KMS-11 (cell line): ENCODE data around the gene PAAF1.

Experiments used
- H2AFZ ChIP-seq: fragments of 200-600 bp; sonication (generic); 2 replicates; pipeline ENCODE4 v1.6.1; 2016; ENCODE audit warnings: antibody characterized with exemption, mixed run types, low read depth
- H3K27ac ChIP-seq: fragments of 200-600 bp; sonication (generic); 2 replicates; pipeline ENCODE4 v1.6.1; 2016; ENCODE audit warnings: mild to moderate bottlenecking, mixed run types
- H3K27me3 ChIP-seq: fragments of 200-600 bp; sonication (generic); 2 replicates; pipeline ENCODE4 v1.6.1; 2017; ENCODE audit warnings: mild to moderate bottlenecking, low read depth, mixed run types, moderate library complexity; ENCODE audit not compliant: insufficient read depth
- H3K36me3 ChIP-seq: fragments of 200-600 bp; sonication (generic); 2 replicates; pipeline ENCODE4 v1.6.1; 2017; ENCODE audit warnings: mild to moderate bottlenecking, mixed run types; ENCODE audit not compliant: insufficient read depth
- H3K4me1 ChIP-seq: fragments of 200-600 bp; sonication (generic); 2 replicates; pipeline ENCODE4 v1.6.1; 2016; ENCODE audit warnings: mild to moderate bottlenecking, low read depth, mixed run types; ENCODE audit not compliant: poor library complexity, severe bottlenecking
- H3K4me2 ChIP-seq: fragments of 200-600 bp; sonication (generic); 2 replicates; pipeline ENCODE4 v1.7.0; 2016; ENCODE audit warnings: mild to moderate bottlenecking, mixed run types
- H3K4me3 ChIP-seq: fragments of 200-600 bp; sonication (generic); IDR thresholded peaks from 2 replicates; pipeline ENCODE4 v1.6.1; 2017; ENCODE audit warnings: low read depth, low read length, mixed read lengths; ENCODE audit not compliant: insufficient read depth
- H3K79me2 ChIP-seq: fragments of 200-600 bp; sonication (generic); 2 replicates; pipeline ENCODE4 v1.6.1; 2016; ENCODE audit warnings: low read depth, mixed run types; ENCODE audit not compliant: insufficient read depth
- H3K9ac ChIP-seq: fragments of 200-600 bp; sonication (generic); 2 replicates; pipeline ENCODE4 v1.6.1; 2016; ENCODE audit warnings: mild to moderate bottlenecking, mixed run types
- H4K20me1 ChIP-seq: fragments of 200-600 bp; sonication (generic); 2 replicates; pipeline ENCODE4 v1.6.1; 2016; ENCODE audit warnings: mild to moderate bottlenecking, mixed run types; ENCODE audit not compliant: insufficient read depth
- TF ChIP-seq, protein P1 (sequence below): fragments of 200-600 bp; sonication (generic); conservative IDR thresholded peaks from 2 replicates; pipeline ENCODE4 v1.6.1; 2017; ENCODE audit warnings: low read depth, mild to moderate bottlenecking, antibody characterized with exemption, low read length, moderate library complexity, mixed read lengths

PAAF1 gene

DNA sequence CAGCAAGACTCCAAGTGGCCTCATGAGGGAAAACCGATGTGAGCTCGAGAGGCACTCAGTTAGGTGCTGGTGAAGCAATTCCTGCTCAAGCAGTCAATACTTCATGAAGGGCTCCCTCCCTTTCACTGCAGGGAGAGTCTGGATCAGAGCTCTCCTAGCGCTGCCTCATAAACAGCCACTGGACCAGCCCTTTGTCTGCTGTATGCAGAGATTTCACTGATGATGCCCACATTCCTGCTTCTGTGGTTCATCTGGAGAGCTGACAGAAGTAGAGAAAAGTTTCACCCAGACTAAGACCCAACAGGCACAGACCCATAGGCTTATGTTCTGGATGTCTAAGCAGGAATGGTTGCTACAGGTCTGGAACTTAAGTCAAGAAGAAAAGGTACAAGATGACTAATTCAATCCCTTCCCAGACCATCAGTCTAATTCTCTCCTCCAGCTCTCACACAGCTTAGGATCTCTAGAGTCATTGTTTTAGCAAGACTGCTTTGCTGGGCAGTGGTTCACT, 101.8 kb downstream of the PAAF1 start:
- no peak overlapping the region for H3K4me2 ChIP-seq
- H3K4me3 ChIP-seq = no peak overlapping the region
- TF ChIP-seq, protein P1, sequence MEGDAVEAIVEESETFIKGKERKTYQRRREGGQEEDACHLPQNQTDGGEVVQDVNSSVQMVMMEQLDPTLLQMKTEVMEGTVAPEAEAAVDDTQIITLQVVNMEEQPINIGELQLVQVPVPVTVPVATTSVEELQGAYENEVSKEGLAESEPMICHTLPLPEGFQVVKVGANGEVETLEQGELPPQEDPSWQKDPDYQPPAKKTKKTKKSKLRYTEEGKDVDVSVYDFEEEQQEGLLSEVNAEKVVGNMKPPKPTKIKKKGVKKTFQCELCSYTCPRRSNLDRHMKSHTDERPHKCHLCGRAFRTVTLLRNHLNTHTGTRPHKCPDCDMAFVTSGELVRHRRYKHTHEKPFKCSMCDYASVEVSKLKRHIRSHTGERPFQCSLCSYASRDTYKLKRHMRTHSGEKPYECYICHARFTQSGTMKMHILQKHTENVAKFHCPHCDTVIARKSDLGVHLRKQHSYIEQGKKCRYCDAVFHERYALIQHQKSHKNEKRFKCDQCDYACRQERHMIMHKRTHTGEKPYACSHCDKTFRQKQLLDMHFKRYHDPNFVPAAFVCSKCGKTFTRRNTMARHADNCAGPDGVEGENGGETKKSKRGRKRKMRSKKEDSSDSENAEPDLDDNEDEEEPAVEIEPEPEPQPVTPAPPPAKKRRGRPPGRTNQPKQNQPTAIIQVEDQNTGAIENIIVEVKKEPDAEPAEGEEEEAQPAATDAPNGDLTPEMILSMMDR = no peak
- no peaks in the 10 kb centered on the region for H3K36me3 ChIP-seq
- no peak overlapping the region for H2AFZ ChIP-seq
- no peaks in the 10 kb centered on the region for H4K20me1 ChIP-seq
- H3K27ac ChIP-seq = no peak overlapping the region
- H3K4me1 ChIP-seq = peaks cover 64% of the 10 kb centered on the region
- H3K9ac ChIP-seq = no peak overlapping the region
- no peaks in the 10 kb centered on the region for H3K27me3 ChIP-seq
- peaks cover 14% of the 10 kb centered on the region for H3K79me2 ChIP-seq

DNA sequence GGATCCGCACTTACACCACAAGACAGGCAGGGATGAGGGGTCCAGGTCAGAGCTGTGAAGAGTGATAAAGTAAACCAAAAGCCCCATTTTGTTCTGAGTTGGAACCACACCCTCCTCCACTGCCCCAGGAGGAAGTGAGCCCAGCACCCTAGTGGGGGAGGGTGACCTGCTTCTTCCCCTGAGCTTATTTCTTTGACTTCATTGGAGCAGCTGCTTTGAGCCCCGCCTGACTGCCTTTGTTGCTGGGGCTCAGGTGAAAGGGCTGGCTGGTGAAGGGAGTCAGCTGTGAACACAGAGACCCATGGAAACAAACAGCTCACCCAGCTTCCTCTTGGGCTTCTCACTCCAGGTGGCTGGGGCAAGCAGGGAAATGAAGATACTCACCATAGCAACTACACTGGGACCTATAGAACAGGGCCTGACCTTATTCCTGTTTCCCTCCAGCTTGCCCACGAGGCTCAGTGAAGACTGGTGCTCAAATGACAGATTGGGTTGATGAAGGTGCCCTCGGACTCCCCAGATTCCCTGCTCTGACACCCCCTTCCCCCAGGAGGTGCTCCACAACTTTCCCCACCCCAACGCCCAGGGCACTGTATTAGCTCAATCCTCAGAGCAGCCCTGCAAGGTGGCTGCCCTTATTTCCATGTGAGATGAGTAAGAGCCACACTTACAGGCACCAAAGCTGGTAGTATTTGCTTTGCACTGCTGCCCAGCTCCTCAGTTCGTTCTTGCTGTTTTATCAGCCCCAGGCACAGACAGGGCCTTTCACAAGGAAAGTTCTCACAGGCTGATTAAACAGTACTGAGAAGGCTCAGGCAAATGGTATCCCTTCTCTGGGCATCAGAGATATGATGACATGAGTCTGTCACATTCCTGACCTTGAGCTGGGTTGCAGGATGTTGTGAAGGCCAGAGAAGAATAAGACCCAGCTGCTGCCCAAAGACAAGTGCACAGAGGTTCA, 103.5 kb downstream of the PAAF1 start:
- Histone ChIP-seq H3K27ac (peak overlapping the region; percentile 76), H3K9ac (peak overlapping the region; percentile 22; the same call in 1 of the 2 replicates), H3K4me1 (peaks cover 51% of the 10 kb centered on the region), H3K4me3 (no peak overlapping the region), H2AFZ (no peak overlapping the region), H4K20me1 (no peaks in the 10 kb centered on the region), H3K79me2 (peaks cover 14% of the 10 kb centered on the region), H3K27me3 (no peaks in the 10 kb centered on the region), H3K4me2 (peak overlapping the region; percentile 94), H3K36me3 (no peaks in the 10 kb centered on the region)
- TF ChIP-seq, protein P1 = no peak
